H1 (cell line): ENCODE data around the gene KCTD2. TPM values are rescaled to one million over a fixed set of nuclear protein-coding genes. Genes with fewer than 3 reads are reported as not detected.

Source experiments
- CTCF ChIA-PET: fragments of 300-600 bp; sonication (Branson Sonifier 250); formaldehyde crosslinking; loops from one replicate; lab custom pipeline; 2021; ENCODE audit not compliant: partially characterized antibody; lab: Charles Lee
- POLR2A ChIA-PET: fragments of 300-600 bp; sonication (Branson Sonifier 250); formaldehyde crosslinking; loops from one replicate; lab custom pipeline; 2021; ENCODE audit warnings: inconsistent platforms; ENCODE audit not compliant: partially characterized antibody; lab: Charles Lee
- DNase-seq, 2 experiments: peaks; one replicate each; pipeline versions ENCODE4 v3.0.0 to v3.0.0-alpha.2; 2010 to 2022; ENCODE audit warnings: low spot score in 2 of 2, low read depth in 1 of 2, mixed read lengths in 1 of 2
- FAIRE-seq: peaks from 2 replicates; lab custom pipeline; 2011; peaks lifted over from hg19 to GRCh38; lab: Jason Lieb, UNC
- H2AFZ ChIP-seq: 2 replicates; pipeline ENCODE4 v1.8.1; 2012; ENCODE audit warnings: low read length, inconsistent platforms
- H2AK5ac ChIP-seq: 2 replicates; pipeline ENCODE4 v1.6.1; 2013; ENCODE audit warnings: low read depth, low read length
- H2BK120ac ChIP-seq: replicated peaks from 2 replicates; pipeline ENCODE3; 2013; ENCODE audit warnings: low read depth, low read length, inconsistent platforms
- H2BK12ac ChIP-seq: 2 replicates; pipeline ENCODE4 v1.6.1; 2013; ENCODE audit warnings: low read depth, low read length
- H2BK15ac ChIP-seq: 2 replicates; pipeline ENCODE4 v1.6.1; 2013; ENCODE audit warnings: low read length
- H2BK20ac ChIP-seq: 2 replicates; pipeline ENCODE4 v1.6.1; 2013; ENCODE audit warnings: low read length
- H2BK5ac ChIP-seq: 2 replicates; pipeline ENCODE4 v1.6.1; 2013; ENCODE audit warnings: low read depth, low read length
- H3K14ac ChIP-seq: 2 replicates; pipeline ENCODE4 v1.6.1; 2013; ENCODE audit warnings: inconsistent platforms; ENCODE audit not compliant: insufficient read length
- H3K18ac ChIP-seq: 2 replicates; pipeline ENCODE4 v1.6.1; 2013; ENCODE audit warnings: low read length; ENCODE audit errors: extremely low read depth
- H3K23ac ChIP-seq: 2 replicates; pipeline ENCODE4 v1.6.1; 2013; ENCODE audit warnings: inconsistent platforms; ENCODE audit not compliant: insufficient read length
- H3K23me2 ChIP-seq: 2 replicates; pipeline ENCODE4 v1.6.1; 2013; ENCODE audit warnings: low read depth, low read length
- H3K27ac ChIP-seq: 2 replicates; pipeline ENCODE4 v1.6.1; 2011; ENCODE audit warnings: low read depth, low read length, inconsistent platforms
- H3K27me3 ChIP-seq, 4 experiments: replicated peaks in 1 of 4; 1 replicate in 1 of 4; 2 replicates in 3 of 4; pipeline versions ENCODE4 v1.6.1 to v1.8.1; 2011 to 2013; ENCODE audit warnings: low read length in 3 of 4, mild to moderate bottlenecking in 3 of 4, inconsistent platforms in 2 of 4, mixed read lengths in 2 of 4, moderate library complexity in 1 of 4; ENCODE audit not compliant: control insufficient read depth in 3 of 4, insufficient read depth in 3 of 4; ENCODE audit errors: extremely low read depth in 1 of 4
- H3K36me3 ChIP-seq, 4 experiments: 2 replicates each; pipeline versions ENCODE4 v1.6.1 to v1.8.1; 2011 to 2013; ENCODE audit warnings: mild to moderate bottlenecking in 4 of 4, low read length in 3 of 4, moderate library complexity in 2 of 4, control low read depth in 1 of 4, inconsistent platforms in 1 of 4; ENCODE audit not compliant: insufficient read depth in 4 of 4, control insufficient read depth in 2 of 4
- H3K4ac ChIP-seq: replicated peaks from 2 replicates; pipeline ENCODE3; 2013; ENCODE audit warnings: low read length, low read depth, mixed read lengths, inconsistent platforms; ENCODE audit not compliant: insufficient read length
- H3K4me1 ChIP-seq, 4 experiments: replicated peaks in 1 of 4; 1 replicate in 1 of 4; 2 replicates in 3 of 4; pipeline versions ENCODE4 v1.6.1 to v1.8.1; 2011 to 2013; ENCODE audit warnings: low read length in 3 of 4, inconsistent platforms in 2 of 4, mixed read lengths in 1 of 4; ENCODE audit not compliant: insufficient read depth in 4 of 4, control insufficient read depth in 3 of 4
- H3K4me2 ChIP-seq, 2 experiments: 2 replicates each; pipeline versions ENCODE4 v1.6.1 to v1.8.1; 2011 to 2013; ENCODE audit warnings: low read depth in 2 of 2, low read length in 2 of 2, control low read depth in 1 of 2, inconsistent platforms in 1 of 2, mild to moderate bottlenecking in 1 of 2; ENCODE audit not compliant: insufficient read depth in 1 of 2
- H3K4me3 ChIP-seq, 4 experiments: fragments of 200-600, 300-600 bp in 1 of 4; sonication (generic), shearing (Covaris generic), sonication (Bioruptor Twin) in 1 of 4; 2 replicates each; pipeline versions ENCODE4 v1.5.1 to v1.8.1; 2011 to 2016; ENCODE audit warnings: low read length in 4 of 4, low read depth in 3 of 4, control low read depth in 2 of 4, inconsistent platforms in 2 of 4, mild to moderate bottlenecking in 2 of 4, mixed read lengths in 1 of 4, moderate library complexity in 1 of 4; ENCODE audit not compliant: insufficient read depth in 2 of 4; ENCODE audit errors: extremely low read depth in 1 of 4
- H3K56ac ChIP-seq: replicated peaks from 2 replicates; pipeline ENCODE3; 2013; ENCODE audit warnings: low read depth, mild to moderate bottlenecking, mixed read lengths, low read length, inconsistent platforms; ENCODE audit not compliant: insufficient read length
- H3K79me1 ChIP-seq: 2 replicates; pipeline ENCODE4 v1.6.1; 2013; ENCODE audit warnings: low read depth, low read length, control low read depth
- H3K79me2 ChIP-seq, 2 experiments: 2 replicates each; pipeline versions ENCODE4 v1.6.1 to v1.8.1; 2012 to 2013; ENCODE audit warnings: low read length in 2 of 2, mild to moderate bottlenecking in 2 of 2, inconsistent platforms in 1 of 2; ENCODE audit not compliant: insufficient read depth in 2 of 2, control insufficient read depth in 1 of 2
- H3K9ac ChIP-seq, 4 experiments: replicated peaks in 1 of 4; 1 replicate in 1 of 4; 2 replicates in 3 of 4; pipeline versions ENCODE4 v1.6.1 to v1.8.1; 2011 to 2013; ENCODE audit warnings: low read depth in 3 of 4, low read length in 3 of 4, control low read depth in 2 of 4, mild to moderate bottlenecking in 2 of 4, moderate library complexity in 2 of 4, inconsistent platforms in 1 of 4; ENCODE audit errors: extremely low read depth in 1 of 4
- H3K9me3 ChIP-seq, 2 experiments: 2 replicates each; pipeline versions ENCODE4 v1.6.1 to v1.8.1; 2012 to 2013; ENCODE audit warnings: mild to moderate bottlenecking in 2 of 2, moderate library complexity in 2 of 2, control low read depth in 1 of 2, inconsistent platforms in 1 of 2, low read depth in 1 of 2, low read length in 1 of 2, mixed read lengths in 1 of 2; ENCODE audit not compliant: insufficient read depth in 2 of 2
- H4K20me1 ChIP-seq, 2 experiments: replicated peaks in 1 of 2; 2 replicates each; pipeline versions ENCODE3 to v1.8.1; 2011 to 2013; ENCODE audit warnings: inconsistent platforms in 2 of 2, low read length in 2 of 2, mild to moderate bottlenecking in 1 of 2; ENCODE audit not compliant: insufficient read depth in 2 of 2, control insufficient read depth in 1 of 2
- H4K5ac ChIP-seq: 2 replicates; pipeline ENCODE4 v1.6.1; 2013; ENCODE audit warnings: low read length, low read depth, mixed read lengths, inconsistent platforms; ENCODE audit not compliant: insufficient read length
- H4K8ac ChIP-seq: 2 replicates; pipeline ENCODE4 v1.8.0; 2013; ENCODE audit warnings: mild to moderate bottlenecking, moderate library complexity, low read length, inconsistent platforms; ENCODE audit not compliant: insufficient read depth; ENCODE audit errors: extremely low read depth
- H4K91ac ChIP-seq: replicated peaks from 2 replicates; pipeline ENCODE3; 2013; ENCODE audit warnings: low read length, mixed read lengths, inconsistent platforms; ENCODE audit not compliant: insufficient read length
- ATF3 ChIP-seq: IDR thresholded peaks from 2 replicates; pipeline ENCODE4 v1.6.1; 2011; ENCODE audit warnings: low read depth, mild to moderate bottlenecking, low read length; ENCODE audit not compliant: insufficient read depth
- BACH1 ChIP-seq: IDR thresholded peaks from 2 replicates; pipeline ENCODE4 v1.6.1; 2012; ENCODE audit warnings: low read length, improper control_type of control experiment
- BRCA1 ChIP-seq: IDR thresholded peaks from 2 replicates; pipeline ENCODE4 v1.6.1; 2012; ENCODE audit warnings: low read depth, low read length, improper control_type of control experiment
- CBX5 ChIP-seq: fragments of 300-800, 300-1000 bp; sonication (generic); IDR thresholded peaks from 2 replicates; pipeline ENCODE4 v1.7.1; 2016; ENCODE audit warnings: antibody characterized with exemption, low read length, low read depth
- CHD2 ChIP-seq: IDR thresholded peaks from 2 replicates; pipeline ENCODE4 v1.6.1; 2012; ENCODE audit warnings: low read length, improper control_type of control experiment
- CTBP2 ChIP-seq: IDR thresholded peaks from 2 replicates; pipeline ENCODE4 v1.7.0; 2011; ENCODE audit warnings: borderline replicate concordance, mild to moderate bottlenecking, moderate library complexity, mixed read lengths, low read length; ENCODE audit not compliant: insufficient read depth, insufficient read length
- HDAC6 ChIP-seq: IDR thresholded peaks from one replicate; pipeline ENCODE4 v1.7.1; 2012; ENCODE audit warnings: low read depth, mild to moderate bottlenecking, inconsistent platforms, low read length, moderate library complexity
- KDM4A ChIP-seq: IDR thresholded peaks from one replicate; pipeline ENCODE4 v1.7.1; 2012; ENCODE audit warnings: low read depth, mild to moderate bottlenecking, moderate library complexity, low read length, inconsistent platforms; ENCODE audit not compliant: severe bottlenecking
- MAFK ChIP-seq: IDR thresholded peaks from 2 replicates; pipeline ENCODE4 v1.6.1; 2012; ENCODE audit warnings: low read depth, mild to moderate bottlenecking, improper control_type of control experiment, low read length
- NANOG ChIP-seq: IDR thresholded peaks from 2 replicates; pipeline ENCODE4 v1.6.1; 2011; ENCODE audit warnings: low read length, low read depth, mild to moderate bottlenecking, inconsistent platforms; ENCODE audit not compliant: insufficient read depth, poor library complexity, severe bottlenecking
- RFX5 ChIP-seq: IDR thresholded peaks from 2 replicates; pipeline ENCODE4 v1.6.1; 2011; ENCODE audit warnings: low read depth, low read length, improper control_type of control experiment, borderline replicate concordance
- RNF2 ChIP-seq: fragments of 200-900, 300-1000 bp; sonication (generic); IDR thresholded peaks from 2 replicates; pipeline ENCODE4 v1.7.1; 2016; ENCODE audit warnings: borderline replicate concordance, low read depth, mild to moderate bottlenecking, antibody characterized with exemption, low read length; ENCODE audit not compliant: poor library complexity, severe bottlenecking; ENCODE audit errors: missing control alignments
- YY1 ChIP-seq: IDR thresholded peaks from 2 replicates; pipeline ENCODE4 v1.6.1; 2011; ENCODE audit warnings: low read depth, mild to moderate bottlenecking, low read length
- WGBS, 2 experiments: shearing (Covaris generic) in 1 of 2; methylation state at CpG; one replicate each; pipeline versions ENCODE4 v1.1.6 to v1.1.7; 2013 to 2015; ENCODE audit warnings: low lambda C conversion rate in 2 of 2, mixed read lengths in 2 of 2, inconsistent platforms in 1 of 2, low coverage in 1 of 2, missing lambda C conversion rate in 1 of 2; ENCODE audit not compliant: insufficient replicate concordance in 2 of 2, insufficient coverage in 1 of 2, insufficient read length in 1 of 2; ENCODE audit errors: extremely low coverage in 1 of 2, missing lambda C conversion rate in 1 of 2; 5-methylcytosine and 5-hydroxymethylcytosine counted together
- polyA plus RNA-seq, 7 experiments: library from polyadenylated mRNA; depleted of rRNA in 3 of 7; stranded (reverse) in 5 of 7; unstranded in 2 of 7; fragments of >200 nt in 5 of 7; fragments of 200-250 nt in 2 of 7; gene quantifications; 1 replicate in 5 of 7; 2 replicates in 1 of 7; 4 replicates in 1 of 7; pipeline versions ENCODE4 v1.2.1 to v1.2.3, GENCODE V29; 2011 to 2013; ENCODE audit warnings: missing spikeins in 2 of 7, mixed read lengths in 2 of 7
- total RNA-seq: library from RNA; stranded (reverse); fragmentation: NEBNext Ultra II Directional; extraction: Animal tissue kit (Norgen Biotek cat#: 25700); gene quantifications from 2 replicates; pipeline ENCODE4 v1.2.1, GENCODE V29; 2021

Gene KCTD2
- total and polyA plus RNA-seq, 2 of the 8 experiments (the other 6 are each of a cell fraction or from before 2014, with no cell fraction given): 33.7 to 36.8 TPM

- Histone ChIP-seq H3K4ac (no peak overlapping the region), H3K9me3 (peaks cover 0 to 3% of the 10 kb centered on the region in 2 experiments; a peak in 2 of 4 replicates), H3K79me1 (peaks cover 2% of the 10 kb centered on the region; the same call in 1 of the 2 replicates), H4K8ac (no peak overlapping the region), H2BK5ac (no peak overlapping the region), H3K14ac (no peak overlapping the region), H3K56ac (no peak overlapping the region), H2BK20ac (no peak overlapping the region), H3K27me3 (no peaks in the 10 kb centered on the region), H3K27ac (no peak overlapping the region), H4K5ac (no peak overlapping the region), H2BK120ac (no peak overlapping the region), H3K36me3 (peaks cover 0 to 9% (median 4%) of the 10 kb centered on the region in 4 experiments; a peak in 5 of 8 replicates), H3K23ac (no peak overlapping the region), H2AFZ (no peak overlapping the region), H3K23me2 (no peaks in the 10 kb centered on the region), H4K91ac (no peak overlapping the region), H3K4me3 (no peak overlapping the region), H3K9ac (no peak overlapping the region), H3K79me2 (no peaks in the 10 kb centered on the region), H4K20me1 (no peaks in the 10 kb centered on the region), H3K4me2 (no peak overlapping the region), H3K4me1 (peaks cover 0 to 5% (median 2%) of the 10 kb centered on the region in 4 experiments; a peak in 3 of 7 replicates), H2BK12ac (no peak overlapping the region), H2AK5ac (no peak overlapping the region), H3K18ac (no peak overlapping the region), H2BK15ac (no peak overlapping the region)
- ChIA-PET CTCF (interaction anchor here (1.5 to 2.1 kb wide), 4 partner anchors 16 to 43 kb away, joined by 3 to 9 read pairs (median 5); partner anchors contain the start of gene NT5C), POLR2A (interaction anchor here (0.9 to 8.7 kb wide), 4 partner anchors 8 to 39 kb away, joined by 3 to 32 read pairs (median 4); partner anchors contain the start of gene SLC16A5)
- FAIRE-seq (no peak), DNase-seq (no peak)
- WGBS, 2 experiments: 96% methylated on average over 7 of the region's 7 CpGs; no CpG with 5 or more reads in 1 of the 2 experiments
- no peak for TF ChIP-seq CTBP2
- TF ChIP-seq CHD2: no peak
- TF ChIP-seq KDM4A: no peak
- no peak for TF ChIP-seq NANOG
- TF ChIP-seq YY1: no peak
- TF ChIP-seq HDAC6: no peak
- TF ChIP-seq RNF2: no peak
- no peak for TF ChIP-seq RFX5
- no peak for TF ChIP-seq BACH1
- TF ChIP-seq ATF3: no peak
- no peak for TF ChIP-seq MAFK
- no peak for TF ChIP-seq CBX5
- TF ChIP-seq BRCA1: no peak
Measured at GRCh38 chr17:75097865-75098264, 50.8 kb downstream of the KCTD2 start.
